GM19455 (cell line): ENCODE results near the gene NUP62CL.

Experiments used
- ATAC-seq: cut with Tn5 transposase; IDR thresholded peaks from one replicate; pipeline ENCODE4 v1.9.1; 2021; ENCODE audit not compliant: unreplicated experiment

NUP62CL gene

DNA sequence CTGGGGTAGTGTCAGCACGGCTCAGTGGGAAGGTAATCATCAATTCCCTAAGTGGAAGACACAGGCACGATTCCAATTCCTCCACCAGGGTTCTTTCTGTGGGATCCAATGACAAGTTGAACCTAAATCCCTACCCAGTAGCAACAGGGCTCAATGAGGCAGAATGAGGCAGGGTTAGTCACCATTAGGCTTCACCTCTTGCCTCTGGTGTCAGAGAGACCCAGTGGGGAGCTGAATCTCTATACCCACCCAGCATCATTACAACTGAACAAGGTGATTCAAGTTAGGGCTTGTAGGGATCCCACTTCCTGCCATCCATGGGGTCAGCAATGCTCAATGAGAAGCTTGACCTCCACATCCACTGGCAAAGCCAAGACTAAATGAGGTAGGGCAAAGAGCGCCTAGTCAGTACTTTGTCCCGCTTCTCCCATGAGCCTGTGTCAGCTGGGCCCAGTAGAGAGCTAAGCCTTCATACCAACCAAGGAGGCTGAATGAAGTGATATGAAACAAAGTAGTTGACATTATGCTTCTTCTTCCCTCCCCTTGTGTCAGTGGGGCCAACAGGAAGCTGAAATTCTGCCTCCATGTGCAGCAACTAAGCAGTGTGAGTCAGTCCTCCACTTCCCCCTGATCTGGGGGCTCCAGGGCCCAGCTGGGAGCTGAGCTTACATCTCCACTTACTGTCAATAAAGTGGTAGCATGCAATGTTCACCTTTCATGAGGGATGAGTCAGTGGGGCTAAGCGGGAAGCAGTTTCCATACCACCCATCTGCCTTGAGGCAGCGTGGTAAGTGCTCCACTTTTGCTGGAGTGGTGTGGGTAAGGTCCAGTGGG is 51.2 kb downstream of the NUP62CL start:
- no peak for ATAC-seq

DNA sequence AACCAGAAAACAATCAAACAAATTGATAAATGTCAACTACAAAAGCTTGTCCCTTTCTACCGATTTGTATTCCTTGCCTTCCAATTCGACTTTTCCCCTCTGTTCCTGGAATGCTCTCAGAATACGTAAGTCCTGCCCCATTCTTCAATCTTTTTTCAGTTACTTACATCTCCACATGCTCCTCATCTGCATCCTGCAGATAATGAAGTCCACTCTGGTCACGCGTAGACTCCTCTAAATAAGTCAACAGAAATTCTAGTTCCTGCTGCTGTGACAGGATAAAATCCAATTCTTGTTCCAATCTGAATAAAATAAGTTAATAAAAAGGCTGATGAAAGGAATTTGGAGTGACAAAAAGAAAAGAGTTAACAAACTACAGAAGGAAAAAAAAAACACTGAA is 53.2 kb downstream of the NUP62CL start:
- no peak for ATAC-seq

DNA sequence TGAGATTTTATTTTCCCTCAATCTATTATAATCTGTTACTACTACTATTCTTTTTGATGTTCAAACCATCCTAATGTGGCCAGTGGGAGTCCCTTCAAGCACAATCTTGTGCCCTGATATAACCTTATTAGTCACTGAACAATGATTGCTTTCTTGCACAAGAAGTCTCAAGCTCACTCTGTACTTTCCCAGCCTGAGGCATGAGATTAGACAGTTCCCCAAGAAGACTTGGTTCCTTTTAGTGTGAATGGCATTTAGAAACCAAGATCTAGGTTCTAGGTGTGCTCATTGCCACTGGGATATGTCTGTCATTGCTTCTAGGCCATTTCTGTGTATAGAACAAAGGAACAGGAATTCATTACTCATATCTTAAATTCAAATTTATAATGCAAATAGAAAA is 59.6 kb downstream of the NUP62CL start:
- ATAC-seq = no peak

DNA sequence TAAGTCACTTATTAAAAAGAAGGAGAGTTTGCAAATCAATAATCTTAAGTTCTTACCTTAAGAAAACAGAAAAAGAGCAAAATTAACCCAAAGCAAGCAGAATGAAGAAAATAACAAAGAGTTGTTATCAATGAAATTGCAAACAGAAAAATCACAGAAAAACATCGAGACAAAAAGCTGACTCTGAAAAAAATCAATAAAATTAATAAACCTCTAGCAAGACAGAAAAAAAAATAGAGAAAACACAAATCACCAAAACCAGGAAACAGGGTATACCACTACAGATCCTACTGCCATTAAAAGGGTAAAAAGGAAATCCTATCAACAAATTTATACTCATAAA is 70.3 kb downstream of the NUP62CL start:
- ATAC-seq = no peak

- no peak for ATAC-seq
Measured at GRCh38 chrX:107135049-107135964, 70.9 kb downstream of the NUP62CL start.

DNA sequence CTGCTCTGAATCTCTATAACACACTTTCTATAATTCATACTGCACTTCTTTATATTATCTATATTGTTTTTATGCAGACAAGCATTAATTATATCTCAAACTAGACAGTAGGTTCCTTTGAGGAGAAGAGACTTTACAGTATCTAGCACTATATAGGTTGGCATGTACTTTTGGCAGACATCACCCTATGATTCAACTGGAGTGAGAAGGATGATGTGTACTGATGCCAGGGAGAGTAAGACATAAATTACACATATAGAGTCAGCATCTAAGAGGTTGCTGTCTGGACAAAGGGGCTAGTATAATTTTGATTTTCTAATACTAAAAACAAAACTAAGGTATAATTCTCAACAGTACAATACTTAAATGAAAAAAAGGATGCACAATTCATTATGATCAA is 82.5 kb downstream of the NUP62CL start:
- ATAC-seq = no peak

DNA sequence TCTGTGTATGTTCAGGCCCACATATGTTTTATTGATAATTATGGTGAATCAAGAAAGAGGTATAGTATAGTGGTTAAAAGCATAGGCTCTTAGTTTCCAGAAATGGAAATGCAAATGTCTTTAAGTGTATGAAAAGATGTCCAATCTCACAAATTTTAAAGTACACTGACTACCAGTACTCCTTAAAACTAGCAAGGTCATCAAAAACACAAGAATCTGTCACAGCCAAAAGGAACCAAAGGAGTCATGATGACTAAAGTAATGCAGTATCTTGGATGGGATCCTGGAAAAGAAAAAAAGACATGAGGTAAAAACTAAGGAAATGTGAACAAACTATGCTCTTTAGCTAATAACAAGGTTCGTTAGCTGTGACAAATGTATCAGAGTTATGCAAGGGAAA is 87.0 kb downstream of the NUP62CL start:
- ATAC-seq = no peak

GRCh38 chrX:107118322-107119147 is 87.7 kb downstream of the NUP62CL start, which contains the start of gene RBM41:
Gene RBM41, minus strand, starts transcription at chrX:107118822. Its CDS starts 49 bp downstream, at chrX:107118773.
- ATAC-seq = peak; percentile 100

DNA sequence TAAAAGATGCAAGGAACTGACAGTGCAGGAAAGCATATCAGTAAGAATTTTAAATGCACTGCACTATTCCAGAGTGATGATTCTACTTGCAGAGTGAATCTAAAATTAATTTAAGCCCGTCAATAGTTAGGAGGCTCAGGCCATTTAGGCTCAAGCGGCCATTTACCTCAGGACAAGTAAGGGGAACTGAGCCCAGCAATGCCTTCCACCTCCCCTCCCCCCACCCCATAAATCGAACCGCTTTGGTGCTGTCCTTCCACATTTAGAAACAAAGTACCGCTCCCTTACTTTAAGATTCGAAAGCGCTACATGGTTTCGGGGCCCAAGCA is 88.3 kb downstream of the NUP62CL start:
- no peak for ATAC-seq

GRCh38 chrX:107107459-107107858 is 98.8 kb downstream of the NUP62CL start:
- no peak for ATAC-seq

DNA sequence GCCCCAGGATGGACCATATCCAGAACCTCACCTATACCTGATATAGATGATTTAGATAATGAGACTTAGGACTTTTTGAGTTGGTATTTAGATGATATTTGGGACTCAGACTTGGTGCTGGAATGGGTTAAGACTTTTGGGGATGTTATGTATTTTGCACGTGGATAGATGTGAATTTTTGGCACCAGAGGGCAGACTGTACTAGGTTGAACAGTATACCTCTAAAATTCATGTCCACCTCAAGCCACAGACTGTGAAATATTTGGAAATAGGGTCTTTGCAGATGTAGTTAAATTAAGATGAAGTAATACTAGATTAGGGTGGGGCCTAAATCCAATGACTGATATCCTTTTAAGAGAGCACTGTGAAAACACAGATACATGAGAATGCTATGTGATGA is 103.3 kb downstream of the NUP62CL start:
- no peak for ATAC-seq

GRCh38 chrX:107076158-107076557 is 130.1 kb downstream of the NUP62CL start:
- no peak for ATAC-seq
